ENCODE results near the gene AKAP8.
"Not testable (repeated sequence)": the region's sequence is repeated elsewhere in the genome, so short reads cannot be mapped to it uniquely, and the experiment has no call there.

AKAP8 gene

GRCh38 chr19:15371786-15372380 lies 7.7 kb downstream of the AKAP8 start:
- FAIRE-seq, result no peak

- FAIRE-seq, result no peak
These were observed 8.5 kb downstream of the AKAP8 start for GRCh38 chr19:15371119-15371518.

DNA sequence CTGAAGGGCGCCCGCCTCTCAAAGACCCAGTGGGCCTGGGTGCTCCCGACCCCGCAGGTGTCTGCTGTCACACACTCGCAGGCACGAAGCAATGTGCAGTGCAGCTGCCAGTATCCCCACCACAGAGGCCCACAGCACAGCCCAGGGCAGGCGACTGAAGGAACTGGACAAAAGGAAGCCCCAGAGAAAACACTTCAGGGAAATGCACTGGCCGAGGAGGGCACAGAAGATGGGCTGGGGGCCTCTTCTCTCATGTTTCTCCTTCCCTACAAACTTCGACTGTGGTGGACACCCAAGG lies 10.0 kb downstream of the AKAP8 start:
- no peak for FAIRE-seq

DNA sequence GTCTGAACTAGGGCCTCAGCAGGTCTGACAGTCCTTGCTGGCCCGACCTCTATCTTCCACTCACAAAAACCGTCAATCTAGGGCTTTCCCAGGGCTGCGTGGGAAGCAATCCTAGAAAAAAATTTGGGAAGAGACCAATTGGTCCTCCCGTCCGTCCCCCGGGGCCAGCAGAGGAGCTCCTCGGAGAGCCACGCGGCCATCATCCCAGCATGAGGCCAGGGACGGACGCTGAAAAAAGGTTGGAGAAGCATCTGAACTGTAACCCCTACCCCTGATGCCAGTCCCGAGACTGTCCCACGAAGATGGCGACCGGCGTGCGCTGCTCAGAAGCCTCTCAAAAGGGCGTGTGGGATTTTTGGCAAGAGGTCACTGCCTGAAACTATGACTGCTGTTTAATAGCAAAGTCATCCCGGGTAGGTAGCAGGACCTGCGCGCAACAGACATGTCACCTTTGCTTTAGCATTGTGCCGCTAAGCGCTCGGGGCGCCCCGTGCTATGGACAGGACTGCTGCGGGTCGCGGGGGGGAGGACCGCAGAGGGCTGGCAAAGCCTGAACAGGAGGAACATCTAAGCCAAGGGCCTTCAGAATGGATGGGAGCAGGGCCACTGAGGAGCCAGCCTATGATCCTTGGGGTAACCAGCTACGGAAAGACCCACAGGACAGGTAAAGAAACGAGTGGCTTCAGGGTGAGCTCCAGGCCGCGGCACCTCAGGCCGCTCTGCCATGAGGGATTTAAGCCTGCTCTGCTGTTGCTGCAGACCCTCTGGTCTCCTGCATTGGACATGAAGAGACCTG lies 10.6 kb downstream of the AKAP8 start:
- no peak for FAIRE-seq

DNA sequence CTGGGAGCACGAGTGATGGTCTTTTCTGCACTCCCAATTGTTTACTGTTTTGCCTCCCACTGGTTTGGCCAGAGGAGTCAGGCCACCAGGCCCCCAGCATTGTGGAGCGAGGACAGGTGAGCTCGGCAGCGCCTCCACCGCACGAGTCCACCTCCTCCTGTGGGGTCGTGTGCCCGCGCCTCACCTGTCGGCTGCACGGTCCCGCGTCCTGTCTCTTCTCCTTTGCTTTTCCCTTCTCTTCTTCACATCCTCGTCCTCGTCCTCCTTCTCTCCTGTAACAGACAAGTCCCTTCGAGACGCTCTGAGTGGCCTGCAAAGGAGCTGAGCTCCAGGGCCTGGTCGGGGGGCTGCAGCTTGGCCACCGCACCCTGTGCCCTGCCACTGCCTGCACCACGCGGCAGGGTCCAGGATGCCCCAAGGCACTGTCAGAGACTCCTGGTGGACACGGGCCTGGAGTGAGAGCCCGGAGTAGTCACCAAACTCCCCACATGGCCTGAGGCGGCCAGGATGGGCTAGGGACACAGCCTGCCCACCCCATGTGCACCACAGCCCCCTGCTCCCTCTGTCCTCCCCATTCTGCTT lies 11.4 kb downstream of the AKAP8 start:
- no peak for FAIRE-seq

DNA sequence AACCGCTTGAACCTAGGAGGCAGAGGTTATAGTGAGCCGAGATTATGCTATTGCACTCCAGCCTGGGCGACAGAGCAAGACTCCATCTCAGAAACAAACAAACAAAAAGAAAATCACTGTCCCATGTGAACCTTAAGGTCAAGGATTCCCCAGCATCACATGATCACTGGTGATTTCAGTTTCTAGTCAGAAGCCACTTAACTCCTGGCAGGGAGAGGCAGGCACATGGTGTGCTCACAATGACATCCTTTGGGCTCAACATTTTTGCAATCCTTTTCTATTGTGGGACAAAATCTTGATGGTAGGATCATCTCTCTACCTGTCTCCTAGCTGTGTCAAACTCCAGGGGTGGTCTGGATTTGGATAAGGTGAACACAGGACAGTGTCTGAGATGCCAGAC lies 12.1 kb downstream of the AKAP8 start:
- FAIRE-seq, result no peak

DNA sequence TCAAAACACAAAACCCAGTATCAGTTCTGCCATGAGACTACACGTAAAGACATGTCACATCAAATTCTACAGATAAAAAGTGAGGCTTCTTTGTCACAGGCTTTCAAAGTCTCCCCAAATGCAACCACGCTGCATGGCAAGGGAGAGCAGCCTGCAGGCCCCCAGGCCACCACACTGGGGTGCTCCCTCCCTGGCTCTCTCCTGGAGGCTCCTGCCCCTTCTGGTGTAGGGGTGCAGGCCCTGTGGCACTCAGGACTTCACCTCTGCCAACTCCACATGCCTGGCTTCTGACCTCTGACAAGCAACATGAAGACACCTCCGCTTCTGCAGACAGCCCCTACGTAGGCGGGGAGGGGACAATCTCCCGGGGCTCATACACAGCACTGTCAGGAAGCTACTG lies 14.3 kb downstream of the AKAP8 start:
- no peak for FAIRE-seq

- FAIRE-seq, result not testable (repeated sequence)
These were observed 15.8 kb downstream of the AKAP8 start for GRCh38 chr19:15363791-15364190.

DNA sequence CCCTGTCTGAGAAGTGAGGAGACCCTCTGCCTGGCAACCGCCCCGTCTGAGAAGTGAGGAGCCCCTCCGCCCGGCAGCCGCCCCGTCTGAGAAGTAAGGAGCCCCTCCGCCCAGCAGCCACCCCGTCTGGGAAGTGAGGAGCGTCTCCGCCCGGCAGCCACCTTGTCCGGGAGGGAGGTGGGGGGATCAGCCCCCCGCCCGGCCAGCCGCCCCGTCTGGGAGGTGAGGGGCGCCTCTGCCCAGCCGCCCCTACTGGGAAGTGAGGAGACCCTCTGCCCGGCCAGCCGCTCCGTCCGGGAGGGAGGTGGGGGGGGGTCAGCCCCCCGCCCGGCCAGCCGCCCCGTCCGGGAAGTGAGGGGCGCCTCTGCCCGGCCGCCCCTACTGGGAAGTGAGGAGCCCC lies 16.5 kb downstream of the AKAP8 start:
- FAIRE-seq, result not testable (repeated sequence)

DNA sequence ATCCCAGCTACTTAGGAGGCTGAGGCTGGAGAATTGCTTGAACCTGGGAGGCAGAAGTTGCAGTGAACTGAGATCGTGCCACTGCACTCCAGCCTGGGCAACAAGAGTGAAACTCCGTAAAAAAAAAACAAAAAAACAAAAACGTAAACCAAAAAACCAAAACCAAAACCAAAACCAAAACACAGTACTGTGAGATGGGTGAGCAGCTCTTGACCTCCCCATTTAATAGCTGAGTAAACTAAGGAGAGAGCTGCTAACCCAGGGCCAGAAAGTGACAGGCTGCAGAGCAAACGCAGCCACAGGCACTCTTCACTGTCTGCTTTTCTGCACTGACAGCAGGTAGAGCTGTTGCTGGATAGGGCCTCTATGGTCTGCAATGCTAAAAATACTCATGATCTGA lies 19.6 kb downstream of the AKAP8 start:
- not testable (repeated sequence) for FAIRE-seq

DNA sequence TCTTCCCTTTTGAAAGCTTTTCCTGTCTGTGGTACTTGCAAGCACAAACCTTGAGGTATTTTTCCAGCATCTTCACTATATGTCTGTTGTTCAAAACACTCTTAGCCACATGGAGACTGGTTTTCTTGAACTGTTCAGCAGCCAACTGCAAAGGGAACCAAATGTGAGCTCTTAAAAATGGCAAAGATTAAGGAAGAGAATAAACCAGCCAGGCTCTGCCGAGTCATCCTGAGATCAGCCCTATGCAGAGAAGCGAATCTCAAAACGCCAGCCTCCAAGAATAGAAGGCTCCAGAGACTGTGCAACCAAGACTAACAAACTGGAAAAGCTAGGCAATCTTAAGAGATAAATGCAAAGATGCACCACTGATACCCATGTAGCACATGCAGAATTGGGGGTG lies 20.7 kb downstream of the AKAP8 start:
- FAIRE-seq, result no peak

GRCh38 chr19:15357906-15358305 lies 21.7 kb downstream of the AKAP8 start:
- no peak for FAIRE-seq

DNA sequence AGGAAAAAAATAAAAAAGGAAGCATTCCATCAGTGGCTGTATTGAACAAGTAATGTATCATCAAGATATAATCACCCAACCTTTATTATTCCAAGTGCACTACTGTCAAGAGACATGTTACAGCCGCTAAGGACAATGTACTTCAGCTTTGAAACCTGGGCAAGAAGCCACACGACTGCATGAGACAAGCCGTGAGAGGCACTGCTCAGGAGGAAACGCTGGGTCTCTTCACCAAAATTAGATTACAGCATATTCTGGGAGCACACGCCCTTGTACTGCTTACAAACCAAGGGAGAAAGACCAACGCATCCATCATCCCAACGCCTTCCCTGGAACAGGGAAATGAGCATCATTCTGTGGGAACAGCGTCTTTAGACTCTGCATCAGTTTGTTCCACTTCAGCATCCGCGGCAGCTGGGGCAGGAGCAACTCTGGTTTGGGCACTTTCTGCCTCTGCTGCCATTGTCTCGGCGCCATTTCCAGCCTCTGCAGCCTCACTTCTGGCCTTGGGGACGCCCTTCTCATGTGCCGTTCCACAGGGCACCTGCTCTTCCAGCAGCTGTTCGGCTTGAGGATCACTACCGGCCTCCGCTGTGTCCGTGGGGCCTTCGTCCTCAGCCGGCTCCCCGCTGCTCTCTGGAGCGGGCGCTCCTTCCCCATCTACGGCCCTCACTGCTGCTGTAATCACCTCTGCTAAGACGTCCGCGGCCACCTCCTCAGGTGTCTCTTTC lies 24.9 kb downstream of the AKAP8 start:
- FAIRE-seq, result no peak

GRCh38 chr19:15353908-15354307 lies 25.7 kb downstream of the AKAP8 start:
- no peak for FAIRE-seq

DNA sequence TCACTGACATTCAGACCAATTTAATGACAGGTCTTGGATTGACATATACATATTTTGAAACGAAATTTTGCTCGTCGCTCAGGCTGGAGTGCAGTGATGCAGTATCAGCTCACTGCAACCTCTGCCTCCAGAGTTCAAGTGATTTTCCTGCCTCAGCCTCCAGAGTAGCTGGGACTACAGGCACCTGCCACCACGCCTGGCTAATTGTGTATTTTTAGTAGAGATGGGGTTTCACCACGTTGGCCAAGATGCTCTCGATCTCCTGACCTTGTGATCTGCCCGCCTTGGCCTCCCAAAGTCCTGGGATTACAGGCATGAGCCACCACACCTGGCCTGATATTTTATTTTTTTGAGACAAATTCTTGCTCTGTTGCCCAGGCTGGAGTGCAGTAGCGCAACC lies 27.1 kb downstream of the AKAP8 start:
- FAIRE-seq, result not testable (repeated sequence)

DNA sequence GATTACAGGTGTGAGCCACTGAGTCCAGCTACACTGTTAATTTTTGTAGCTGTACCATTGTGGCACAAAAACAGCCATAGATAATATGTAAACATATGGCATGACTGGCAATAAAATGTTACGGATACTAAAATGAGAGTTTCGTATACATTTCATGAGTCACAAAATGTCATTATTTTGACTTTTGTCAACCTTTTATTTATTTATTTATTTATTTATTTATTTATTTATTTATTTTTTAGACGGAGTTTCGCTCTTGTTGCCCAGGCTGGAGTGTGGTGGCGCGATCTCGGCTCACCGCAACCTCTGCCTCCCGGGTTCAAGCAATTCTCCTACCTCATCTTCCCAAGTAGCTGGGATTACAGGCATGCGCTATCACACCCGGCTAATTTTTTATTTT lies 38.3 kb downstream of the AKAP8 start:
- FAIRE-seq, result not testable (repeated sequence)

DNA sequence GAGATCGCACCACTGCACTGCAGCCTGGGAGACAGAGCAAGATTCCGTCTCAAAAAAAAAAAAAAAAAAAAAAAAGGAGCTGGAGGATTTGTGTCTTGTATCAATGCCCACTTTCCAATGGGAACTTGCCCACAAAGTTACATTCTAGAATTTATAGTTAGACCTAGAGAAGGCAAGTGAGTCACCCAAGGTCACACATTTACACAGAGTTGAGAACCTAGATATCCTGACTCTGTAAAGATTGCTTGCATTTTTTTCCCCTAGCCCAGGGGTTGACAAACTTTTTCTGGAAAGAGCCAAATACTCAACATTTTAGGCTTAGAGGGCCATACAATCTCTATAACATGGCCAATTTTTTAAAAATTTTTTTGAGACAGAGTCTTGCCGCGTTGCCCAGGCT lies 39.5 kb downstream of the AKAP8 start:
- FAIRE-seq, result no peak

GRCh38 chr19:15337202-15337601 lies 42.4 kb downstream of the AKAP8 start:
- FAIRE-seq, result no peak

DNA sequence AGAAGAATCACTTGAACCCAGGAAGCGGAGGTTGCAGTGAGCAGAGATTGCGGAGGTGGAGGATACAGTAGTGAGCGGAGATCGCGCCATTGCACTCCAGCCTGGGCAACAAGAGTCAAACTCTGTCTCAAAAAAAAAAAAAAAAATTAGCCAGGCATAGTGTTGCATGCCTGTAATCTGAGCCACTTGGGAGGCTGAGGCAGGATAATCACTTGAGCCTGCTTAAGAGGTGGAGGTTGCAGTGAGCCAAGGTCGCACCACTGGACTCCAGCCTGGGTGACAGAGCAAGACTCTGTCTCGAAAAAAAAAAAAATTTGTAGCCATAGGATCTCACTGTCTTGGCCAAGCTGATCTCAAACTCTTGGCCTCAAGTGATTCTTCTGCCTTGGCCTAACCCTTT lies 43.6 kb downstream of the AKAP8 start:
- not testable (repeated sequence) for FAIRE-seq

DNA sequence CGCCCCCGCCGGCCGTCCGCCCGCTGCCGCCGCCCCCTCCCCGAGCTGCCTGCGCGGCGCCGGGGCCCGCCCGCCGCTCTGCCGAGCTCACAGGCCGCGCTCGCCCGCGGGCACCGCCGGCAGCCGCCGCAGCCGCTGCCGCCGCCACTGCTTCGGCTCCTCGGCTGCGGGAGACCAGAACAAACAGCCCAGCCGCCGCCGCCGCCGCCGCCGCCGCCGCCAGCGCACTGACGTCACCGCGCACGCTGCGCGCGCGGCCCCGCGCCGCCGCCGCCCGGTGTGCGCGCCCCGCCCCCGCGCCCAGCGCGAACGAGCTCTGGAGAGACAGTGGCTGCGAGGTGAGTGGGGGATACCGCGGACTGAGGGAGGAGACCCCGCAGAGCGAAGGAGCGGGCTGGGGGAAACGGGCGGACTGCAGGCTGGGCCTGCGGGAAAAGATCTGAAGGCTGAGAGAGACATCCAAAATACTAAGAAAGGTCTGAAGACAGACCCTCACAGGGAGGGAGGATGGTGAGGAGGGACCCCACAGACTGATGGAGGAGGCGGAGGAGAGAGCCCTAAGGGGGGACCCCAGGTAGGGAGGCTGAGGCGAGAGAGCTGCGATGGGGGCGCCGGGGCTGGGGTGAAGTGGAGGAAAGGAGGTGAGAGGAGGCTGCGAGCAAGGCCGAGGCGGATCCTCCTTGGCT lies 47.1 kb downstream of the AKAP8 start, which contains the start of gene BRD4:
Gene BRD4, minus strand, starts transcription at position 229 of the 686 bp plus-strand sequence. CDS start 59,440 bp downstream, outside the sequence.
- FAIRE-seq, result no peak

DNA sequence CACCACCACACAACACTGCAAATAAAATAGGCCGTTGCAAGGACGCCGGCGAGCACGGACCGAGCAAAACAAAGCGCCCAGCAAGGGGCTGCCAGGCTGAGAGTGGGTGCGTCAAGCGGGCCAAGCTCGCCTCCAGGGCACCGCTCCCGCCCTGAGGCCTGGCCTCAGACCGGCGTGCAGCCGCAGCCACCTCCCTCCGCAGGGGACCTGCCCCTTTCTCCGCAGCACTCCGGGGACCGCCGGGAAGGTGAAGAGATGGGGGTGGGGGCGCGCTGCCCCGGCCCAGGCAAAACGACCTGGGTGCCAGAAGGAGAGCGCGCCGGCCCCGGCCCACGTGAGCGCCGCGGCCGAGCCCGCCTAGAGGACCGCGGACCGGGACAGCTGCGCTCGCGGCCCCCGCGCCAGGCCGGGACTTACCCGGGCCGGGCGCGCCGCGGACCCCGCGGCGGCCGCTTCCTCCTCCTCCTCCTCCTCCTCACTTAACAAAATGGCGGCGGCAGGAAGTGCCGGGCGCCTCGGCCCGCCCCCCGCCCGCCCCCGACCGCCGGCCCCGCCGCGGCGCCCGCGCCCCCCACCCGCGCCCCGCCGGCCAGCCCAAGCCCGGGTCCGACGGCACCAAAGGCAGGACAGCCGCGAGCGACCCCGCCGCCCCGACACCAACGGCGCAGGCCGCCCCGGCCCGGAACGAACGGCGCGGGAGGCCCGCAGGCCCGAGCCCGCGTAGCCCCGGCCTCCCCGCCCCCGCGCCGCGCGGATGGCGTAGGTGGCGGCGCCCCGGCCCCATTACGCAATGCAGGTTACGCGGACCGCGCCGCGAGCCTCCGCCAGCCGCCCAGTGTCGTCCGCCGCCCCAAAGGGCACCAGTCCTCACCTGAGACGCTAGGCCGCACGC lies 47.9 kb downstream of the AKAP8 start:
- FAIRE-seq, result no peak

DNA sequence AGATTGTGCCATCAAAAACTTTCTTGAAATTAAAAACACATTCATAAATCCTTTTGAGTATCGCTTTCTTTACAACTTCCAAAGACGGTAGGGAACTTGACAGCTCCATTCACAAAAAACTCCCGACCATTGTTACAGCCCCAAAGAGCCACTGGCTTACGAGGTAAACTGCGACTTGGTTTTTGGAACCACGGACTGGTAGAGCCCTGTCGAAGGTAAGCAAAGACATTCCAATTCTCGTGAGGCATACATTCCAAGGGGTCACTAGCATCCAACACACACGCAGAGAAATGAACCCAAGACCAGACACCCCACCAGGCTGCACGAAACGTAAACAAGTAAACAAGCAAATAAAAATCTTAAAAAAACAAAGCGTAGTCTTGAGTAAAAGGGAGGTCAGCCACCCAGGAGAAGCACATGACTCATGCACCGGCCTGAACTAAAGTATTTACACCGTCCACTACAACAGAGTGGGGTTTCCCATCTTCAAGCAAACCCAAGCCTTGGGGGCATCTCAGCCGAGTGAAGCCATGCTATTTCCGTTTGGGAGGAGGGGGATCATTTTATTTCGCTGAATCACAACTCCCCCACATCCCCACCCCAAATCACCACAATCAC lies 48.7 kb downstream of the AKAP8 start:
- FAIRE-seq, result no peak
